ENCODE results near the gene TSPAN5. TPM values are rescaled to one million over a fixed set of nuclear protein-coding genes. Genes with fewer than 3 reads are reported as not detected.

The TSPAN5 gene
- polyA plus RNA-seq, 2 donors, result 8.8 to 9.8 TPM

- Histone ChIP-seq H3K27me3 (ENCODE audit: control insufficient read depth in 1 of 2, insufficient read depth in 2 of 2, low read length in 2 of 2) (no peaks in the 10 kb centered on the region), H3K4me3 (ENCODE audit: low read depth in 1 of 2, low read length in 2 of 2) (no peak overlapping the region), H3K4me1 (ENCODE audit: control insufficient read depth in 2 of 2, insufficient read depth in 2 of 2, low read length in 1 of 2) (peaks cover 0 to 4% of the 10 kb centered on the region in 2 donors), H3K27ac (ENCODE audit: low read depth in 2 of 2, low read length in 1 of 2) (no peak overlapping the region), H3K9me3 (ENCODE audit: control insufficient read depth in 2 of 2, insufficient read depth in 1 of 2, low read depth in 1 of 2, low read length in 1 of 2) (no peaks in the 10 kb centered on the region), H3K36me3 (ENCODE audit: control insufficient read depth in 2 of 2, insufficient read depth in 2 of 2, low read length in 1 of 2) (no peaks in the 10 kb centered on the region)
- 61 to 71% methylated on average over 5 of the region's 5 CpGs for whole genome bisulfite sequencing, 2 donors
Observed at GRCh38 chr4:98608356-98608755, 50.1 kb downstream of the TSPAN5 start.

GRCh38 chr4:98606894-98607293 is 51.5 kb downstream of the TSPAN5 start:
- Histone ChIP-seq H3K36me3 (ENCODE audit: control insufficient read depth in 2 of 2, insufficient read depth in 2 of 2, low read length in 1 of 2) (no peaks in the 10 kb centered on the region), H3K4me1 (ENCODE audit: control insufficient read depth in 2 of 2, insufficient read depth in 2 of 2, low read length in 1 of 2) (peaks cover 0 to 4% of the 10 kb centered on the region in 2 donors), H3K4me3 (ENCODE audit: low read depth in 1 of 2, low read length in 2 of 2) (no peak overlapping the region), H3K27me3 (ENCODE audit: control insufficient read depth in 1 of 2, insufficient read depth in 2 of 2, low read length in 2 of 2) (no peaks in the 10 kb centered on the region), H3K9me3 (ENCODE audit: control insufficient read depth in 2 of 2, insufficient read depth in 1 of 2, low read depth in 1 of 2, low read length in 1 of 2) (no peaks in the 10 kb centered on the region), H3K27ac (ENCODE audit: low read depth in 2 of 2, low read length in 1 of 2) (no peak overlapping the region)
- 83 to 87% methylated on average over 6 of the region's 6 CpGs for WGBS, 2 donors

DNA sequence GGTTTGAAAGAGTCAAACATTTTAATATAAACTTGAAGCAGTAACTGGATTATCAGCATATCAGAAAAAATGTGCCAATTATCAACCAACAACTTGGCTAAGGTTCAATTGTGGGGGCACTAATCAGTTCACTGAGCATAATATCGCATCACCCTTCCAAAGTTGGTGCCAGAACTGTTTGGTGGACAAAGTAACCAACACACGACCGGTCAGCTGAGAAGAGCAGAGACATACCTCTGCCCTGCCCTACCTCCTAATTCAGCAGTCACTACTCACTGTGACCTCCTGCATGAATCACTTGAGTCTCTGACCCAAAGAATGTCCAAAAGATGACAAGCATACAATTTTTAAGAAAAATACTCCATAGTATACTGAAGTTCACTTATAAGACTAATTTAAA is 53.2 kb downstream of the TSPAN5 start:
- no peaks in the 10 kb centered on the region for H3K9me3 ChIP-seq (ENCODE audit: control insufficient read depth in 2 of 2, insufficient read depth in 1 of 2, low read depth in 1 of 2, low read length in 1 of 2)
- no peaks in the 10 kb centered on the region for H3K36me3 ChIP-seq (ENCODE audit: control insufficient read depth in 2 of 2, insufficient read depth in 2 of 2, low read length in 1 of 2)
- 83 to 89% methylated on average over 3 of the region's 3 CpGs for whole genome bisulfite sequencing, 2 donors

DNA sequence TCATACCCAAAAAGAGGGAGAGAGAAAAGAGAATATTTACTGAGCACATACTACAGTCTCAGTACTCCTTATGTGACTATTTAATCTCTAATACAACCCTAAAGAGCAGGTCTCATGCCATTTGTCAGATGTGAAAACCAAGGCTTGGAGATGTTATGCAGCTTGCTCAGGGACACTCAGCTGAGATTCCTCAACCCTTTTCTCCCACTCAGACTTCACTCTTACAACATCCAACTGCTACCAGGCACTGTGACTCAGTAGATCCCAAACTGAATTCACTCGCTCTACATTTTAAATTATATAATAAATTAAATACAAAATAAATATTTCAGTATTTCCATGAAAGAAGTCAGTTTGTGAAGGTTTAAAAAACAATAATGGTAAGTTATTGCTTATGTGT is 53.7 kb downstream of the TSPAN5 start:
- Histone ChIP-seq H3K4me1 (ENCODE audit: control insufficient read depth in 2 of 2, insufficient read depth in 2 of 2, low read length in 1 of 2) (no peaks in the 10 kb centered on the region), H3K36me3 (ENCODE audit: control insufficient read depth in 2 of 2, insufficient read depth in 2 of 2, low read length in 1 of 2) (no peaks in the 10 kb centered on the region), H3K27me3 (ENCODE audit: control insufficient read depth in 1 of 2, insufficient read depth in 2 of 2, low read length in 2 of 2) (no peaks in the 10 kb centered on the region), H3K9me3 (ENCODE audit: control insufficient read depth in 2 of 2, insufficient read depth in 1 of 2, low read depth in 1 of 2, low read length in 1 of 2) (peaks cover 0 to 2% of the 10 kb centered on the region in 2 donors), H3K4me3 (ENCODE audit: low read depth in 1 of 2, low read length in 2 of 2) (no peak overlapping the region), H3K27ac (ENCODE audit: low read depth in 2 of 2, low read length in 1 of 2) (no peak overlapping the region)
- 94 to 95% methylated on average over 1 of the region's 1 CpG for whole genome bisulfite sequencing, 2 donors

More for the DNA sequence above, 53.2 kb downstream of the TSPAN5 start:
- H3K4me1 ChIP-seq (ENCODE audit: control insufficient read depth in 2 of 2, insufficient read depth in 2 of 2, low read length in 1 of 2), result no peaks in the 10 kb centered on the region
- H3K27ac ChIP-seq (ENCODE audit: low read depth in 2 of 2, low read length in 1 of 2), result no peak overlapping the region
- H3K4me3 ChIP-seq (ENCODE audit: low read depth in 1 of 2, low read length in 2 of 2), result no peak overlapping the region
- no peaks in the 10 kb centered on the region for H3K27me3 ChIP-seq (ENCODE audit: control insufficient read depth in 1 of 2, insufficient read depth in 2 of 2, low read length in 2 of 2)

GRCh38 chr4:98603683-98604521 is 54.5 kb downstream of the TSPAN5 start:
- Histone ChIP-seq H3K36me3 (ENCODE audit: control insufficient read depth in 2 of 2, insufficient read depth in 2 of 2, low read length in 1 of 2) (no peaks in the 10 kb centered on the region), H3K4me3 (ENCODE audit: low read depth in 1 of 2, low read length in 2 of 2) (no peak overlapping the region), H3K27ac (ENCODE audit: low read depth in 2 of 2, low read length in 1 of 2) (no peak overlapping the region), H3K4me1 (ENCODE audit: control insufficient read depth in 2 of 2, insufficient read depth in 2 of 2, low read length in 1 of 2) (no peaks in the 10 kb centered on the region), H3K27me3 (ENCODE audit: control insufficient read depth in 1 of 2, insufficient read depth in 2 of 2, low read length in 2 of 2) (no peaks in the 10 kb centered on the region), H3K9me3 (ENCODE audit: control insufficient read depth in 2 of 2, insufficient read depth in 1 of 2, low read depth in 1 of 2, low read length in 1 of 2) (peaks cover 0 to 2% of the 10 kb centered on the region in 2 donors)
- 66 to 73% methylated on average over 10 of the region's 10 CpGs for WGBS, 2 donors

- Histone ChIP-seq H3K4me3 (ENCODE audit: low read depth in 1 of 2, low read length in 2 of 2) (no peak overlapping the region), H3K4me1 (ENCODE audit: control insufficient read depth in 2 of 2, insufficient read depth in 2 of 2, low read length in 1 of 2) (no peaks in the 10 kb centered on the region), H3K9me3 (ENCODE audit: control insufficient read depth in 2 of 2, insufficient read depth in 1 of 2, low read depth in 1 of 2, low read length in 1 of 2) (peaks cover 0 to 2% of the 10 kb centered on the region in 2 donors), H3K36me3 (ENCODE audit: control insufficient read depth in 2 of 2, insufficient read depth in 2 of 2, low read length in 1 of 2) (no peaks in the 10 kb centered on the region), H3K27me3 (ENCODE audit: control insufficient read depth in 1 of 2, insufficient read depth in 2 of 2, low read length in 2 of 2) (no peaks in the 10 kb centered on the region), H3K27ac (ENCODE audit: low read depth in 2 of 2, low read length in 1 of 2) (no peak overlapping the region)
- 75 to 85% methylated on average over 1 of the region's 1 CpG for WGBS, 2 donors
Observed at GRCh38 chr4:98602270-98602669, 56.1 kb downstream of the TSPAN5 start.

DNA sequence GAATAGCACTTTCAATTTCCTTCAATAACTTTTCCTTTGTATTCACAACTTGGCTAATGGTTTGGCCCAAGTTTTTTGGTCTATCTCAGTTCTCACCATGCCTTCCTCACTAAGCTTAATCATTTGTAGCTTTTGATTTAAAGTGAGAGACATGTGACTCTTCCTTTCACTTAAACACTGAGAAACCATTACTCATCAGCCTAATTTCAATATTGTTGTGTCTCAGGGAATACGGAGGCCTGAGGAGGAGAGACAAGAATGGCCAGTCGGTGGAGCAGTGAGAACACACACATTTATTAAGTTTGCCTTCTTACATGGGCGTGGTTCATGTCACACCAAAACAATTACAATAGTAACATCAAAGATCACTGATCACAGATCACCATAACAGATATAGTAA is 56.7 kb downstream of the TSPAN5 start:
- no peaks in the 10 kb centered on the region for H3K27me3 ChIP-seq (ENCODE audit: control insufficient read depth in 1 of 2, insufficient read depth in 2 of 2, low read length in 2 of 2)
- no peaks in the 10 kb centered on the region for H3K4me1 ChIP-seq (ENCODE audit: control insufficient read depth in 2 of 2, insufficient read depth in 2 of 2, low read length in 1 of 2)
- no peaks in the 10 kb centered on the region for H3K36me3 ChIP-seq (ENCODE audit: control insufficient read depth in 2 of 2, insufficient read depth in 2 of 2, low read length in 1 of 2)
- H3K27ac ChIP-seq (ENCODE audit: low read depth in 2 of 2, low read length in 1 of 2), result no peak overlapping the region
- peaks cover 0 to 2% of the 10 kb centered on the region in 2 donors for H3K9me3 ChIP-seq (ENCODE audit: control insufficient read depth in 2 of 2, insufficient read depth in 1 of 2, low read depth in 1 of 2, low read length in 1 of 2)
- H3K4me3 ChIP-seq (ENCODE audit: low read depth in 1 of 2, low read length in 2 of 2), result no peak overlapping the region
- WGBS, 2 donors, result 63 to 69% methylated on average over 3 of the region's 3 CpGs

- H3K4me3 ChIP-seq (ENCODE audit: low read depth in 1 of 2, low read length in 2 of 2), result no peak overlapping the region
- 71 to 97% methylated on average over 2 of the region's 2 CpGs for WGBS, 2 donors
Observed at GRCh38 chr4:98599617-98600205, 58.7 kb downstream of the TSPAN5 start.

DNA sequence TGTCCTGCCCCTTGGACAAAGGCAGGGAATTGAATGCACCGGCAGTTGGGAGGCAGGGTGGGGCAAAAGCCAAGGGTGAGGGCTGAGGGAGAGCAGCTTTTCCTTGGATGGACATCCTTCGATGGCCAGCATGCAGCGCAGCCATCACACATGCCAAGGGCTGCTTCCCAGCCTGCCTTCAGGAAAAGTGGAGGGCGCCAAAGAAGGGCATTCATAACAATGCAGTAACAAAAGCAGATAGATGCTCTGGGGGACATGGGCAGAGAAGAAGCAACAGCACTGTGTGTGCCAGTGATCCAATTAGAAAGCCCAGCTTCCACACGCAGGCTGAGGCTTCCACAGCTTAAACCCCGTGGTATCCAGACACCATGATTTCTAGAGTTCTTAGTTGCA is 71.5 kb downstream of the TSPAN5 start:
- Histone ChIP-seq H3K36me3 (ENCODE audit: control insufficient read depth in 2 of 2, insufficient read depth in 2 of 2, low read length in 1 of 2) (no peaks in the 10 kb centered on the region), H3K27me3 (ENCODE audit: control insufficient read depth in 1 of 2, insufficient read depth in 2 of 2, low read length in 2 of 2) (no peaks in the 10 kb centered on the region), H3K4me3 (ENCODE audit: low read depth in 1 of 2, low read length in 2 of 2) (no peak overlapping the region), H3K9me3 (ENCODE audit: control insufficient read depth in 2 of 2, insufficient read depth in 1 of 2, low read depth in 1 of 2, low read length in 1 of 2) (no peaks in the 10 kb centered on the region), H3K4me1 (ENCODE audit: control insufficient read depth in 2 of 2, insufficient read depth in 2 of 2, low read length in 1 of 2) (peaks cover 3 to 4% of the 10 kb centered on the region in 2 donors), H3K27ac (ENCODE audit: low read depth in 2 of 2, low read length in 1 of 2) (no peak overlapping the region)
- 64 to 85% methylated on average over 6 of the region's 6 CpGs for WGBS, 2 donors

More at GRCh38 chr4:98599617-98600205, 58.7 kb downstream of the TSPAN5 start:
- no peaks in the 10 kb centered on the region for H3K36me3 ChIP-seq (ENCODE audit: control insufficient read depth in 2 of 2, insufficient read depth in 2 of 2, low read length in 1 of 2)
- no peaks in the 10 kb centered on the region for H3K4me1 ChIP-seq (ENCODE audit: control insufficient read depth in 2 of 2, insufficient read depth in 2 of 2, low read length in 1 of 2)
- no peaks in the 10 kb centered on the region for H3K27me3 ChIP-seq (ENCODE audit: control insufficient read depth in 1 of 2, insufficient read depth in 2 of 2, low read length in 2 of 2)
- H3K27ac ChIP-seq (ENCODE audit: low read depth in 2 of 2, low read length in 1 of 2), result no peak overlapping the region
- peaks cover 0 to 2% of the 10 kb centered on the region in 2 donors for H3K9me3 ChIP-seq (ENCODE audit: control insufficient read depth in 2 of 2, insufficient read depth in 1 of 2, low read depth in 1 of 2, low read length in 1 of 2)
